ENCODE data around the gene GTF2A1L.

GTF2A1L gene

GRCh38 chr2:48709096-48710034 lies 91.7 kb downstream of the GTF2A1L start:
- no peaks in the 10 kb centered on the region for H3K4me1 ChIP-seq (ENCODE audit: insufficient read depth, low read length)
- no peak overlapping the region for H3K9ac ChIP-seq (ENCODE audit: low read depth, low read length)
- H3K27ac ChIP-seq (ENCODE audit: low read length), result no peak overlapping the region
- no peaks in the 10 kb centered on the region for H3K36me3 ChIP-seq (ENCODE audit: insufficient read depth, low read depth, low read length)
- H3K27me3 ChIP-seq (ENCODE audit: insufficient read depth, low read length), result no peaks in the 10 kb centered on the region
- no peak overlapping the region for H3K4me3 ChIP-seq (ENCODE audit: low read length)
- H3K9me3 ChIP-seq (ENCODE audit: insufficient read depth, low read depth, low read length), result no peaks in the 10 kb centered on the region

GRCh38 chr2:48711343-48711742 lies 93.7 kb downstream of the GTF2A1L start:
- H3K4me3 ChIP-seq (ENCODE audit: low read length), result no peak overlapping the region
- H3K9me3 ChIP-seq (ENCODE audit: insufficient read depth, low read depth, low read length), result no peaks in the 10 kb centered on the region
- no peak overlapping the region for H3K27ac ChIP-seq (ENCODE audit: low read length)
- H3K27me3 ChIP-seq (ENCODE audit: insufficient read depth, low read length), result no peaks in the 10 kb centered on the region
- H3K4me1 ChIP-seq (ENCODE audit: insufficient read depth, low read length), result peaks cover 7% of the 10 kb centered on the region; the same call in 1 of the 2 replicates
- no peak overlapping the region for H3K9ac ChIP-seq (ENCODE audit: low read depth, low read length)
- H3K36me3 ChIP-seq (ENCODE audit: insufficient read depth, low read depth, low read length), result no peaks in the 10 kb centered on the region

GRCh38 chr2:48712151-48712550 lies 94.5 kb downstream of the GTF2A1L start:
- Histone ChIP-seq H3K9ac (ENCODE audit: low read depth, low read length) (no peak overlapping the region), H3K27me3 (ENCODE audit: insufficient read depth, low read length) (no peaks in the 10 kb centered on the region), H3K4me1 (ENCODE audit: insufficient read depth, low read length) (peaks cover 7% of the 10 kb centered on the region; the same call in 1 of the 2 replicates), H3K27ac (ENCODE audit: low read length) (no peak overlapping the region), H3K4me3 (ENCODE audit: low read length) (no peak overlapping the region), H3K9me3 (ENCODE audit: insufficient read depth, low read depth, low read length) (no peaks in the 10 kb centered on the region), H3K36me3 (ENCODE audit: insufficient read depth, low read depth, low read length) (no peaks in the 10 kb centered on the region)

GRCh38 chr2:48713647-48714046 lies 96.0 kb downstream of the GTF2A1L start:
- Histone ChIP-seq H3K9ac (ENCODE audit: low read depth, low read length) (no peak overlapping the region), H3K4me1 (ENCODE audit: insufficient read depth, low read length) (peaks cover 11% of the 10 kb centered on the region), H3K4me3 (ENCODE audit: low read length) (no peak overlapping the region), H3K9me3 (ENCODE audit: insufficient read depth, low read depth, low read length) (no peaks in the 10 kb centered on the region), H3K27ac (ENCODE audit: low read length) (no peak overlapping the region), H3K27me3 (ENCODE audit: insufficient read depth, low read length) (no peaks in the 10 kb centered on the region), H3K36me3 (ENCODE audit: insufficient read depth, low read depth, low read length) (no peaks in the 10 kb centered on the region)

- H3K9ac ChIP-seq (ENCODE audit: low read depth, low read length), result no peak overlapping the region
- H3K27ac ChIP-seq (ENCODE audit: low read length), result no peak overlapping the region
- H3K27me3 ChIP-seq (ENCODE audit: insufficient read depth, low read length), result no peaks in the 10 kb centered on the region
- no peaks in the 10 kb centered on the region for H3K36me3 ChIP-seq (ENCODE audit: insufficient read depth, low read depth, low read length)
- H3K9me3 ChIP-seq (ENCODE audit: insufficient read depth, low read depth, low read length), result no peaks in the 10 kb centered on the region
- no peak overlapping the region for H3K4me3 ChIP-seq (ENCODE audit: low read length)
- peaks cover 11% of the 10 kb centered on the region for H3K4me1 ChIP-seq (ENCODE audit: insufficient read depth, low read length)
Observed at GRCh38 chr2:48714245-48714644, 96.6 kb downstream of the GTF2A1L start.

GRCh38 chr2:48715042-48715899 lies 97.6 kb downstream of the GTF2A1L start:
- H3K9me3 ChIP-seq (ENCODE audit: insufficient read depth, low read depth, low read length), result no peaks in the 10 kb centered on the region
- no peaks in the 10 kb centered on the region for H3K27me3 ChIP-seq (ENCODE audit: insufficient read depth, low read length)
- H3K27ac ChIP-seq (ENCODE audit: low read length), result no peak overlapping the region
- no peak overlapping the region for H3K4me3 ChIP-seq (ENCODE audit: low read length)
- H3K4me1 ChIP-seq (ENCODE audit: insufficient read depth, low read length), result peaks cover 17% of the 10 kb centered on the region
- no peaks in the 10 kb centered on the region for H3K36me3 ChIP-seq (ENCODE audit: insufficient read depth, low read depth, low read length)
- H3K9ac ChIP-seq (ENCODE audit: low read depth, low read length), result no peak overlapping the region

- no peak overlapping the region for H3K9ac ChIP-seq (ENCODE audit: low read depth, low read length)
- H3K36me3 ChIP-seq (ENCODE audit: insufficient read depth, low read depth, low read length), result no peaks in the 10 kb centered on the region
- H3K27ac ChIP-seq (ENCODE audit: low read length), result no peak overlapping the region
- H3K27me3 ChIP-seq (ENCODE audit: insufficient read depth, low read length), result no peaks in the 10 kb centered on the region
- H3K4me3 ChIP-seq (ENCODE audit: low read length), result no peak overlapping the region
- H3K9me3 ChIP-seq (ENCODE audit: insufficient read depth, low read depth, low read length), result no peaks in the 10 kb centered on the region
- peaks cover 17% of the 10 kb centered on the region for H3K4me1 ChIP-seq (ENCODE audit: insufficient read depth, low read length)
Observed at GRCh38 chr2:48715956-48716355, 98.3 kb downstream of the GTF2A1L start.

- Histone ChIP-seq H3K27ac (ENCODE audit: low read length) (no peak overlapping the region), H3K27me3 (ENCODE audit: insufficient read depth, low read length) (no peaks in the 10 kb centered on the region), H3K36me3 (ENCODE audit: insufficient read depth, low read depth, low read length) (no peaks in the 10 kb centered on the region), H3K4me1 (ENCODE audit: insufficient read depth, low read length) (peaks cover 17% of the 10 kb centered on the region), H3K9me3 (ENCODE audit: insufficient read depth, low read depth, low read length) (no peaks in the 10 kb centered on the region), H3K4me3 (ENCODE audit: low read length) (no peak overlapping the region), H3K9ac (ENCODE audit: low read depth, low read length) (no peak overlapping the region)
Observed at GRCh38 chr2:48717846-48718245, 100.2 kb downstream of the GTF2A1L start.

GRCh38 chr2:48719480-48720177 lies 102.0 kb downstream of the GTF2A1L start:
- Histone ChIP-seq H3K4me3 (ENCODE audit: low read length) (no peak overlapping the region), H3K9me3 (ENCODE audit: insufficient read depth, low read depth, low read length) (no peaks in the 10 kb centered on the region), H3K36me3 (ENCODE audit: insufficient read depth, low read depth, low read length) (no peaks in the 10 kb centered on the region), H3K27me3 (ENCODE audit: insufficient read depth, low read length) (no peaks in the 10 kb centered on the region), H3K9ac (ENCODE audit: low read depth, low read length) (no peak overlapping the region), H3K27ac (ENCODE audit: low read length) (no peak overlapping the region), H3K4me1 (ENCODE audit: insufficient read depth, low read length) (peaks cover 17% of the 10 kb centered on the region)

GRCh38 chr2:48721158-48721557 lies 103.5 kb downstream of the GTF2A1L start:
- Histone ChIP-seq H3K9ac (ENCODE audit: low read depth, low read length) (no peak overlapping the region), H3K27ac (ENCODE audit: low read length) (no peak overlapping the region), H3K36me3 (ENCODE audit: insufficient read depth, low read depth, low read length) (no peaks in the 10 kb centered on the region), H3K9me3 (ENCODE audit: insufficient read depth, low read depth, low read length) (no peaks in the 10 kb centered on the region), H3K4me3 (ENCODE audit: low read length) (no peak overlapping the region), H3K27me3 (ENCODE audit: insufficient read depth, low read length) (no peaks in the 10 kb centered on the region), H3K4me1 (ENCODE audit: insufficient read depth, low read length) (peaks cover 11% of the 10 kb centered on the region)

- H3K9me3 ChIP-seq (ENCODE audit: insufficient read depth, low read depth, low read length), result no peaks in the 10 kb centered on the region
- no peak overlapping the region for H3K9ac ChIP-seq (ENCODE audit: low read depth, low read length)
- no peaks in the 10 kb centered on the region for H3K36me3 ChIP-seq (ENCODE audit: insufficient read depth, low read depth, low read length)
- no peak overlapping the region for H3K4me3 ChIP-seq (ENCODE audit: low read length)
- H3K27me3 ChIP-seq (ENCODE audit: insufficient read depth, low read length), result no peaks in the 10 kb centered on the region
- H3K4me1 ChIP-seq (ENCODE audit: insufficient read depth, low read length), result peaks cover 11% of the 10 kb centered on the region
- H3K27ac ChIP-seq (ENCODE audit: low read length), result no peak overlapping the region
Observed at GRCh38 chr2:48722391-48722790, 104.7 kb downstream of the GTF2A1L start.

All from iPS-20b (cell line).